ENCODE data around the gene SLC29A2. TPM values are rescaled to one million over a fixed set of nuclear protein-coding genes. Genes with fewer than 3 reads are reported as not detected.

Gene SLC29A2
- total and polyA plus RNA-seq, 12 donors: 0.48 to 4.7 (median 1.3) TPM; not detected in 1

- H3K4me3 ChIP-seq: no peak overlapping the region
These were observed 42.8 kb upstream of the SLC29A2 start for GRCh38 chr11:66414120-66414934.

GRCh38 chr11:66413167-66413566 lies 41.6 kb upstream of the SLC29A2 start:
- no peak for DNase-seq
- WGBS, 4 donors: 68 to 85% (median 74%) methylated on average over 6 of the region's 6 CpGs
- peaks cover 0 to 6% of the 10 kb centered on the region in 2 donors for H3K4me1 ChIP-seq (replicated peaks in 1 of 2)
- TF ChIP-seq POLR2A (IDR thresholded peaks at IDR 0.05) (no peak), CTCF (IDR thresholded peaks at IDR 0.05) (no peak)
- H3K27me3 ChIP-seq: peaks cover 6% of the 10 kb centered on the region
- no peaks in the 10 kb centered on the region for H3K36me3 ChIP-seq (replicated peaks in 1 of 2)
- H3K4me3 ChIP-seq: no peak overlapping the region
- no peaks in the 10 kb centered on the region for H3K9me3 ChIP-seq (replicated peaks in 1 of 3)
- H3K27ac ChIP-seq: no peak overlapping the region
- intact Hi-C loops (cut with DNase I): no loop called here

More at GRCh38 chr11:66414120-66414934, 42.8 kb upstream of the SLC29A2 start:
- Histone ChIP-seq H3K9me3 (replicated peaks in 1 of 3) (no peaks in the 10 kb centered on the region), H3K27ac (no peak overlapping the region), H3K4me1 (replicated peaks in 1 of 2) (peaks cover 0 to 8% of the 10 kb centered on the region in 2 donors), H3K36me3 (replicated peaks in 1 of 2) (no peaks in the 10 kb centered on the region), H3K27me3 (peaks cover 6% of the 10 kb centered on the region)
- intact Hi-C loops (cut with DNase I): no loop called here
- no peak for DNase-seq
- 52 to 62% (median 53%) methylated on average over 11 to 12 of the region's 12 CpGs for WGBS, 4 donors
- TF ChIP-seq POLR2A (IDR thresholded peaks at IDR 0.05): no peak
- no peak for TF ChIP-seq CTCF (IDR thresholded peaks at IDR 0.05)

GRCh38 chr11:66412110-66412509 lies 40.5 kb upstream of the SLC29A2 start:
- Histone ChIP-seq H3K27ac (no peak overlapping the region), H3K27me3 (peaks cover 6% of the 10 kb centered on the region), H3K9me3 (replicated peaks in 1 of 3) (no peaks in the 10 kb centered on the region), H3K4me3 (no peak overlapping the region), H3K36me3 (replicated peaks in 1 of 2) (no peaks in the 10 kb centered on the region), H3K4me1 (replicated peaks in 1 of 2) (peaks cover 0 to 6% of the 10 kb centered on the region in 2 donors)
- DNase-seq: no peak
- TF ChIP-seq POLR2A (IDR thresholded peaks at IDR 0.05) (no peak), CTCF (IDR thresholded peaks at IDR 0.05) (no peak)
- 67 to 83% (median 69%) methylated on average over 6 to 7 of the region's 7 CpGs for WGBS, 4 donors
- intact Hi-C loops (cut with DNase I): no loop called here

GRCh38 chr11:66411323-66411722 lies 39.8 kb upstream of the SLC29A2 start:
- peaks cover 0 to 6% of the 10 kb centered on the region in 2 donors for H3K4me1 ChIP-seq (replicated peaks in 1 of 2)
- no peak for DNase-seq
- H3K27ac ChIP-seq: no peak overlapping the region
- H3K4me3 ChIP-seq: no peak overlapping the region
- WGBS, 4 donors: 68 to 88% (median 76%) methylated on average over 3 to 4 of the region's 4 CpGs
- intact Hi-C loops (cut with DNase I): no loop called here
- TF ChIP-seq POLR2A (IDR thresholded peaks at IDR 0.05) (no peak), CTCF (IDR thresholded peaks at IDR 0.05) (no peak)
- H3K27me3 ChIP-seq: peaks cover 6% of the 10 kb centered on the region
- H3K36me3 ChIP-seq (replicated peaks in 1 of 2): no peaks in the 10 kb centered on the region
- no peaks in the 10 kb centered on the region for H3K9me3 ChIP-seq (replicated peaks in 1 of 3)
